PC-3 (cell line): ENCODE measurements around the gene TRIM62. TPM values are rescaled to one million over a fixed set of nuclear protein-coding genes. Genes with fewer than 3 reads are reported as not detected.
"Not testable (repeated sequence)": the region's sequence is repeated elsewhere in the genome, so short reads cannot be mapped to it uniquely, and the experiment has no call there.

Experiments used
- ATAC-seq: fragments of 200-7000 bp; cut with Tn5 transposase; 2 replicates; pipeline ENCODE4 v1.9.1; 2020; ENCODE audit warnings: mild to moderate bottlenecking, moderate library complexity
- BruUV-seq: library from RNA; stranded (reverse); fragments of 400-500 nt; replicated peaks from 2 replicates; lab custom pipeline; 2021; lab: Mats Ljungman, UMichigan
- CTCF ChIA-PET: fragments of 300-600 bp; sonication (Branson Sonifier 250); formaldehyde crosslinking; loops from one replicate; lab custom pipeline; 2022; ENCODE audit warnings: antibody characterized with exemption; lab: Charles Lee
- POLR2A ChIA-PET: fragments of 300-600 bp; sonication (Branson Sonifier 250); formaldehyde crosslinking; loops from one replicate; lab custom pipeline; 2022; ENCODE audit warnings: antibody characterized with exemption; ENCODE audit not compliant: unreplicated experiment; lab: Charles Lee
- DNase-seq: peaks from one replicate; pipeline ENCODE4 v3.0.0-alpha.2; 2015
- H2AFZ ChIP-seq: fragments of 300-600 bp; sonication (generic); 2 replicates; pipeline ENCODE4 v1.6.0; 2016; ENCODE audit warnings: antibody characterized with exemption, low read length
- H3F3A ChIP-seq: fragments of 300-600 bp; sonication (generic); one replicate; pipeline ENCODE4 v1.6.0; 2017; ENCODE audit warnings: antibody characterized with exemption, low read length, control low read depth, mild to moderate bottlenecking; ENCODE audit not compliant: unreplicated experiment
- H3K27ac ChIP-seq: fragments of 300-600 bp; sonication (generic); 2 replicates; pipeline ENCODE4 v1.5.1; 2016; ENCODE audit warnings: mild to moderate bottlenecking, low read length
- H3K27me3 ChIP-seq: fragments of 300-600 bp; sonication (generic); 2 replicates; pipeline ENCODE4 v1.6.1; 2016; ENCODE audit warnings: low read length, mixed read lengths
- H3K36me3 ChIP-seq: fragments of 300-600 bp; sonication (generic); 2 replicates; pipeline ENCODE4 v1.6.1; 2016; ENCODE audit warnings: low read depth, mixed run types, low read length, mixed read lengths
- H3K4me1 ChIP-seq: fragments of 300-600 bp; sonication (generic); 2 replicates; pipeline ENCODE4 v1.5.1; 2016; ENCODE audit warnings: low read length; ENCODE audit not compliant: insufficient read depth
- H3K4me2 ChIP-seq: fragments of 300-600 bp; sonication (generic); 2 replicates; pipeline ENCODE4 v1.6.0; 2016; ENCODE audit warnings: low read length
- H3K4me3 ChIP-seq: fragments of 300-600 bp; sonication (generic); 2 replicates; pipeline ENCODE4 v1.5.1; 2016; ENCODE audit warnings: mild to moderate bottlenecking, low read length, mixed read lengths
- H3K79me2 ChIP-seq: fragments of 300-600 bp; sonication (generic); 2 replicates; pipeline ENCODE4 v1.6.1; 2017; ENCODE audit warnings: low read length, mixed read lengths
- H3K9ac ChIP-seq: fragments of 300-600 bp; sonication (generic); 2 replicates; pipeline ENCODE4 v1.6.0; 2016; ENCODE audit warnings: mild to moderate bottlenecking, low read length
- H3K9me2 ChIP-seq: fragments of 300-600 bp; sonication (generic); replicated peaks from 2 replicates; pipeline ENCODE4 v1.6.1; 2016; ENCODE audit warnings: mixed run types, low read length, mixed read lengths
- H3K9me3 ChIP-seq: fragments of 300-600 bp; sonication (generic); 2 replicates; pipeline ENCODE4 v1.6.1; 2016; ENCODE audit warnings: low read length, mixed read lengths
- H4K20me1 ChIP-seq: fragments of 300-600 bp; sonication (generic); 2 replicates; pipeline ENCODE4 v1.6.1; 2016; ENCODE audit warnings: low read length, mixed read lengths
- EZH2 ChIP-seq: fragments of 300-600 bp; sonication (generic); IDR thresholded peaks from one replicate; pipeline ENCODE4 v1.6.1; 2017; ENCODE audit warnings: antibody characterized with exemption, mild to moderate bottlenecking, low read length; ENCODE audit not compliant: unreplicated experiment
- EZH2phosphoT487 ChIP-seq: fragments of 300-600 bp; sonication (generic); IDR thresholded peaks from 2 replicates; pipeline ENCODE4 v1.6.1; 2018; ENCODE audit warnings: mild to moderate bottlenecking, antibody characterized with exemption, low read length, borderline replicate concordance
- intact Hi-C: fragments of 100-400 bp; cut with micrococcal nuclease; formaldehyde crosslinking; loops from 2 replicates; pipeline ENCODE4 v1.9.0; 2023
- total RNA-seq: library from RNA; depleted of rRNA; stranded (reverse); fragments of >200 nt; gene quantifications from 2 replicates; pipeline ENCODE4 v1.2.3, GENCODE V29; 2014
- TF ChIP-seq, protein P1 (sequence below): fragments of 300-600 bp; sonication (generic); conservative IDR thresholded peaks from 2 replicates; pipeline ENCODE4 v1.5.1; 2017; ENCODE audit warnings: antibody characterized with exemption, low read depth, mild to moderate bottlenecking, low read length

TRIM62 gene
- total RNA-seq, 1 experiment from 2014 or later, result 3.9 TPM

GRCh38 chr1:33141216-33141615, 40.6 kb downstream of the TRIM62 start:
- no peaks in the 10 kb centered on the region for H3K79me2 ChIP-seq
- ATAC-seq (no peak), DNase-seq (no peak)
- no peak for TF ChIP-seq EZH2phosphoT487
- TF ChIP-seq, protein P1, sequence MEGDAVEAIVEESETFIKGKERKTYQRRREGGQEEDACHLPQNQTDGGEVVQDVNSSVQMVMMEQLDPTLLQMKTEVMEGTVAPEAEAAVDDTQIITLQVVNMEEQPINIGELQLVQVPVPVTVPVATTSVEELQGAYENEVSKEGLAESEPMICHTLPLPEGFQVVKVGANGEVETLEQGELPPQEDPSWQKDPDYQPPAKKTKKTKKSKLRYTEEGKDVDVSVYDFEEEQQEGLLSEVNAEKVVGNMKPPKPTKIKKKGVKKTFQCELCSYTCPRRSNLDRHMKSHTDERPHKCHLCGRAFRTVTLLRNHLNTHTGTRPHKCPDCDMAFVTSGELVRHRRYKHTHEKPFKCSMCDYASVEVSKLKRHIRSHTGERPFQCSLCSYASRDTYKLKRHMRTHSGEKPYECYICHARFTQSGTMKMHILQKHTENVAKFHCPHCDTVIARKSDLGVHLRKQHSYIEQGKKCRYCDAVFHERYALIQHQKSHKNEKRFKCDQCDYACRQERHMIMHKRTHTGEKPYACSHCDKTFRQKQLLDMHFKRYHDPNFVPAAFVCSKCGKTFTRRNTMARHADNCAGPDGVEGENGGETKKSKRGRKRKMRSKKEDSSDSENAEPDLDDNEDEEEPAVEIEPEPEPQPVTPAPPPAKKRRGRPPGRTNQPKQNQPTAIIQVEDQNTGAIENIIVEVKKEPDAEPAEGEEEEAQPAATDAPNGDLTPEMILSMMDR, result no peak
- TF ChIP-seq EZH2, result no peak
- H3K9me2 ChIP-seq, result no peaks in the 10 kb centered on the region
- no peaks in the 10 kb centered on the region for H3K27me3 ChIP-seq
- no peak overlapping the region for H3K4me3 ChIP-seq
- H3K4me2 ChIP-seq, result no peak overlapping the region
- H3K9ac ChIP-seq, result no peak overlapping the region
- H2AFZ ChIP-seq, result no peak overlapping the region
- no peaks in the 10 kb centered on the region for H3K4me1 ChIP-seq
- no peaks in the 10 kb centered on the region for H3K36me3 ChIP-seq
- CTCF ChIA-PET, result no interaction called here
- no TSS peak for BruUV-seq
- H3K27ac ChIP-seq, result no peak overlapping the region
- intact Hi-C loops, result no loop called here
- H3K9me3 ChIP-seq, result no peaks in the 10 kb centered on the region
- H3F3A ChIP-seq, result no peaks in the 10 kb centered on the region
- POLR2A ChIA-PET, result no interaction called here
- H4K20me1 ChIP-seq, result no peaks in the 10 kb centered on the region

DNA sequence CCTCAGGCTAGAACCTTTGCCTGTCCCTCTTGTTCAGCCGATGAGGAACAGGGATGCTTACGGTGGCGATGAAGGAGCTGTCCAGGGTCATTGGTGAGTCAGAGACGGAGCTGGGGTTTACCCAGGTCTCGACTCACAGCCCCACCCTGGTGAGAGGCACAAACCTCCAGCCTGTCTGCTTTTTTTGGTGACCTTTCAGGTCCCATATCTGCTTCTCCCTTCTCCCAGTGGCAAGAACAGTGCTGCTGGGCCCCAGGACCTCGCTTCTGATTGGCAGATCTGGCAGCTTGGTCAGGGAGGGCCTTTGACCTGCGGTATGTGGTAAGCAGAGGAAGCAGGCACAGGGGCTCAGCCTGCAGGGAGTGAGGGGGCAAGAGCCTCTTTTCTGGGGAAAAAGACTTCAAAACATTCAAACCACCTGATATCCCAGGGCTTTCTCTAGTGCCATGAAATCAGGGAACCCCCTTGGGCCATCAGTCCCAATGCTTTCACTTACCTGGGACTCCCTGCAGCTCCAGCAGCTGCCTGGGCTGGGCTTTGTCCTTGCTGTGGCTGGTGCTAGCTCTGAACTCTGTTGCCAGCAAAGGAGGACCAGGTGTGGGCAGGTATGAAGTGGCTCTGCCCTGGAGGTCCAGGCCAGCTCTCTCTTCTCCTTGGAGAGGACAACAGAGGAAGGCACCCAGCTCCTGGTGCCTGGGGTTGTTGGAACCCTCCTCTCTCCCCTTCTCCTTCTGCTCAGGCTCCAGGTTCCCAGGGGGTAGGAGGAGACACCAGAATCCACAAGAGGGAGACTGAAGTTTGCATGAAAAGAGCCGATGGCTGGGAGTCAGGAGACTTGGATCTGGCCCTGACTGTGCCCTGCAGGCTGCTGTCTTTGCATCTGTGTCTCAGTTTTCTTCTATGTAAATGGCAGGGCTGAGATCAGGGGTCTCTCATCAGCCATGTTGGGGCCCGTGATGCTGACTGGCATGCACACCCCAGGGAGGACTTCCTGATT, 41.4 kb downstream of the TRIM62 start:
- H3K4me1 ChIP-seq, result no peaks in the 10 kb centered on the region
- H3K4me3 ChIP-seq, result no peak overlapping the region
- ATAC-seq, result peak; percentile 31
- no peaks in the 10 kb centered on the region for H3K9me3 ChIP-seq
- H3K36me3 ChIP-seq, result no peaks in the 10 kb centered on the region
- no peak overlapping the region for H3K4me2 ChIP-seq
- no peak overlapping the region for H3K9ac ChIP-seq
- no peaks in the 10 kb centered on the region for H3F3A ChIP-seq
- peak; percentile 18 for DNase-seq
- no peak overlapping the region for H2AFZ ChIP-seq
- H3K79me2 ChIP-seq, result no peaks in the 10 kb centered on the region
- TF ChIP-seq, protein P1, result no peak
- TF ChIP-seq EZH2, result no peak
- TF ChIP-seq EZH2phosphoT487, result no peak
- POLR2A ChIA-PET, result no interaction called here
- no TSS peak for BruUV-seq
- H4K20me1 ChIP-seq, result no peaks in the 10 kb centered on the region
- H3K27ac ChIP-seq, result no peak overlapping the region
- intact Hi-C loops, result no loop called here
- CTCF ChIA-PET, result no interaction called here
- no peaks in the 10 kb centered on the region for H3K27me3 ChIP-seq
- H3K9me2 ChIP-seq, result no peaks in the 10 kb centered on the region

- H3K4me2 ChIP-seq, result no peak overlapping the region
- no peak overlapping the region for H3K27ac ChIP-seq
- no peaks in the 10 kb centered on the region for H3K79me2 ChIP-seq
- no peaks in the 10 kb centered on the region for H3K27me3 ChIP-seq
- H3K36me3 ChIP-seq, result no peaks in the 10 kb centered on the region
- H3F3A ChIP-seq, result no peaks in the 10 kb centered on the region
- TF ChIP-seq, protein P1, result peak; percentile 31; the same call in 1 of the 2 replicates
- TF ChIP-seq EZH2phosphoT487, result no peak
- ATAC-seq (no peak), DNase-seq (no peak)
- H3K9ac ChIP-seq, result no peak overlapping the region
- H3K4me3 ChIP-seq, result no peak overlapping the region
- POLR2A ChIA-PET, result no interaction called here
- CTCF ChIA-PET, result no interaction called here
- H4K20me1 ChIP-seq, result no peaks in the 10 kb centered on the region
- H3K9me3 ChIP-seq, result no peaks in the 10 kb centered on the region
- no peaks in the 10 kb centered on the region for H3K4me1 ChIP-seq
- no TSS peak for BruUV-seq
- no peaks in the 10 kb centered on the region for H3K9me2 ChIP-seq
- H2AFZ ChIP-seq, result no peak overlapping the region
- intact Hi-C loops, result no loop called here
Measured at GRCh38 chr1:33137800-33138199, 44.0 kb downstream of the TRIM62 start.

GRCh38 chr1:33136041-33136440, 45.8 kb downstream of the TRIM62 start:
- H3K4me3 ChIP-seq, DNase-seq, H3K27me3 ChIP-seq, H3F3A ChIP-seq, H3K27ac ChIP-seq, ATAC-seq, H3K9ac ChIP-seq, CTCF ChIA-PET, H4K20me1 ChIP-seq, H3K79me2 ChIP-seq, H3K36me3 ChIP-seq, H3K4me1 ChIP-seq, H2AFZ ChIP-seq, H3K9me3 ChIP-seq, POLR2A ChIA-PET, H3K4me2 ChIP-seq, BruUV-seq, H3K9me2 ChIP-seq, intact Hi-C loops: not testable (repeated sequence)
